HG02610 (cell line): Measurements from ENCODE around the gene EDEM1.

Source experiments
- ATAC-seq: cut with Tn5 transposase; IDR thresholded peaks from one replicate; pipeline ENCODE4 v1.9.1; 2021; ENCODE audit warnings: mild to moderate bottlenecking, moderate library complexity; ENCODE audit not compliant: unreplicated experiment

Gene EDEM1

GRCh38 chr3:5264896-5265770 is 77.6 kb downstream of the EDEM1 start:
- ATAC-seq = no peak

- no peak for ATAC-seq
These were observed 79.7 kb downstream of the EDEM1 start for GRCh38 chr3:5267252-5267651.

- no peak for ATAC-seq
These were observed 80.4 kb downstream of the EDEM1 start for GRCh38 chr3:5267889-5268288.
